SK-N-SH (cell line): ENCODE data around the gene PET100. TPM values are rescaled to one million over a fixed set of nuclear protein-coding genes. Genes with fewer than 3 reads are reported as not detected.

ENCODE experiments used
- CTCF ChIA-PET: fragments of 300-600, 350-600 bp; formaldehyde crosslinking; extraction: SDS; loops from one replicate; lab custom pipeline; 2021; lab: Yijun Ruan, JAX
- POLR2A ChIA-PET: fragments of 350-600 bp; sonication (Branson Sonifier 250); formaldehyde crosslinking; extraction: SDS; loops from one replicate; lab custom pipeline; 2020; ENCODE audit warnings: antibody characterized with exemption, inconsistent platforms; lab: Yijun Ruan, JAX
- DNase-seq: peaks from one replicate; pipeline ENCODE4 v3.0.0; 2012
- H2AFZ ChIP-seq: fragments of 200-600 bp; sonication (generic); 2 replicates; pipeline ENCODE4 v1.8.1; 2016; ENCODE audit warnings: antibody characterized with exemption, mild to moderate bottlenecking, low read depth
- H3F3A ChIP-seq: fragments of 200-600 bp; sonication (generic); replicated peaks from 2 replicates; pipeline ENCODE3; 2016; ENCODE audit warnings: antibody characterized with exemption, mild to moderate bottlenecking; ENCODE audit not compliant: insufficient read depth
- H3K27ac ChIP-seq, 2 experiments: fragments of 200-500 bp in 1 of 2; fragments of 200-600 bp in 1 of 2; sonication (Bioruptor generic) in 1 of 2; sonication (generic), shearing (Covaris generic) in 1 of 2; 2 replicates each; pipeline versions ENCODE4 v1.5.1 to v1.6.1; 2014 to 2016; ENCODE audit warnings: low read depth in 2 of 2, inconsistent platforms in 1 of 2, low read length in 1 of 2, mild to moderate bottlenecking in 1 of 2, mixed read lengths in 1 of 2
- H3K27me3 ChIP-seq: fragments of 200-600 bp; sonication (generic), shearing (Covaris generic); 2 replicates; pipeline ENCODE4 v1.6.1; 2016; ENCODE audit warnings: mixed run types; ENCODE audit not compliant: insufficient read depth
- H3K36me3 ChIP-seq, 2 experiments: fragments of 200-500 bp in 1 of 2; fragments of 200-600 bp in 1 of 2; sonication (Bioruptor generic) in 1 of 2; sonication (generic) in 1 of 2; replicated peaks in 1 of 2; 2 replicates each; pipeline versions ENCODE3 to v1.5.1; 2014 to 2016; ENCODE audit warnings: low read length in 1 of 2, mild to moderate bottlenecking in 1 of 2; ENCODE audit not compliant: insufficient read depth in 2 of 2, control insufficient read depth in 1 of 2
- H3K4me1 ChIP-seq, 2 experiments: fragments of 200-500 bp in 1 of 2; fragments of 200-600 bp in 1 of 2; sonication (Bioruptor generic) in 1 of 2; sonication (generic), shearing (Covaris generic) in 1 of 2; 2 replicates each; pipeline versions ENCODE4 v1.5.1 to v1.6.1; 2014 to 2016; ENCODE audit warnings: low read depth in 1 of 2, low read length in 1 of 2, mixed run types in 1 of 2; ENCODE audit not compliant: insufficient read depth in 2 of 2, control insufficient read depth in 1 of 2
- H3K4me2 ChIP-seq: fragments of 200-600 bp; sonication (generic), shearing (Covaris generic); 2 replicates; pipeline ENCODE4 v1.6.1; 2017; ENCODE audit warnings: mixed run types
- H3K4me3 ChIP-seq, 2 experiments: fragments of 200-500 bp in 1 of 2; fragments of 200-600 bp in 1 of 2; sonication (Bioruptor generic) in 1 of 2; sonication (generic), shearing (Covaris generic) in 1 of 2; 2 replicates each; pipeline versions ENCODE4 v1.5.1 to v1.8.1; 2014 to 2016; ENCODE audit warnings: low read depth in 2 of 2, inconsistent platforms in 1 of 2, low read length in 1 of 2, mild to moderate bottlenecking in 1 of 2, mixed read lengths in 1 of 2, moderate library complexity in 1 of 2
- H3K79me2 ChIP-seq: fragments of 200-600 bp; sonication (generic); 2 replicates; pipeline ENCODE4 v1.8.1; 2017; ENCODE audit warnings: mild to moderate bottlenecking; ENCODE audit not compliant: insufficient read depth
- H3K9ac ChIP-seq: fragments of 200-600 bp; sonication (generic); 2 replicates; pipeline ENCODE4 v1.6.1; 2017; ENCODE audit warnings: mixed run types
- H3K9me2 ChIP-seq: fragments of 200-600 bp; sonication (generic); 2 replicates; pipeline ENCODE4 v1.6.1; 2017; ENCODE audit warnings: mixed run types
- H3K9me3 ChIP-seq: fragments of 200-600 bp; sonication (generic); 2 replicates; pipeline ENCODE4 v1.6.1; 2017; ENCODE audit warnings: mixed run types, mild to moderate bottlenecking, moderate library complexity
- H4K20me1 ChIP-seq: fragments of 200-600 bp; sonication (generic); 2 replicates; pipeline ENCODE4 v1.6.1; 2017; ENCODE audit warnings: mild to moderate bottlenecking, mixed run types; ENCODE audit not compliant: insufficient read depth
- CHD2 ChIP-seq: fragments of 150-350 bp; IDR thresholded peaks from 2 replicates; pipeline ENCODE4 v1.6.1; 2018; ENCODE audit warnings: low read length; ENCODE audit not compliant: partially characterized antibody
- ELF1 ChIP-seq: IDR thresholded peaks from 2 replicates; pipeline ENCODE4 v1.4.0; 2012
- GABPA ChIP-seq: IDR thresholded peaks from 2 replicates; pipeline ENCODE4 v1.4.0; 2012; ENCODE audit warnings: low read depth, mild to moderate bottlenecking
- GATA2 ChIP-seq: sonication (generic); formaldehyde crosslinking; IDR thresholded peaks from 2 replicates; pipeline ENCODE4 v1.5.0; 2020; ENCODE audit warnings: mild to moderate bottlenecking, missing genetic modification reagents
- IRF3 ChIP-seq: fragments of 150-350 bp; IDR thresholded peaks from 2 replicates; pipeline ENCODE4 v1.6.1; 2016; ENCODE audit warnings: mild to moderate bottlenecking, low read depth, low read length
- MEF2A ChIP-seq: IDR thresholded peaks from 2 replicates; pipeline ENCODE4 v1.4.0; 2012; ENCODE audit warnings: low read depth, borderline replicate concordance
- SIN3A ChIP-seq: IDR thresholded peaks from 2 replicates; pipeline ENCODE4 v1.6.1; 2012; ENCODE audit warnings: low read depth, mild to moderate bottlenecking, low read length, moderate library complexity, borderline replicate concordance
- TAF1 ChIP-seq: IDR thresholded peaks from 2 replicates; pipeline ENCODE4 v1.6.1; 2012; ENCODE audit warnings: low read depth, mild to moderate bottlenecking, low read length, moderate library complexity, borderline replicate concordance
- TCF12 ChIP-seq: IDR thresholded peaks from 2 replicates; pipeline ENCODE4 v1.4.0; 2012
- TEAD4 ChIP-seq: IDR thresholded peaks from 2 replicates; pipeline ENCODE4 v1.4.0; 2012; ENCODE audit warnings: mild to moderate bottlenecking, borderline replicate concordance; ENCODE audit not compliant: insufficient read depth
- YY1 ChIP-seq: IDR thresholded peaks from 2 replicates; pipeline ENCODE4 v1.4.0; 2012; ENCODE audit warnings: low read depth, mild to moderate bottlenecking
- ZBTB33 ChIP-seq: IDR thresholded peaks from 2 replicates; pipeline ENCODE4 v1.4.0; 2012; ENCODE audit warnings: low read depth, borderline replicate concordance
- WGBS: methylation state at CpG from one replicate; pipeline ENCODE4 v1.1.6; 2017; ENCODE audit warnings: low lambda C conversion rate; 5-methylcytosine and 5-hydroxymethylcytosine counted together
- polyA plus RNA-seq, 3 experiments: library from polyadenylated mRNA; depleted of rRNA; stranded (reverse); fragments of >200 nt; gene quantifications; 2 replicates each; pipeline ENCODE4 v1.2.3, GENCODE V29; 2012
- TF ChIP-seq, protein P1 (sequence below): IDR thresholded peaks from 2 replicates; pipeline ENCODE4; 2012

The PET100 gene
- polyA plus RNA-seq, 1 of the 3 experiments (the other 2 are of a cell fraction) = 48.1 TPM

GRCh38 chr19:7631577-7631976 lies 2.0 kb downstream of the PET100 start:
- no peak overlapping the region for H2AFZ ChIP-seq
- H3K27me3 ChIP-seq = peaks cover 20% of the 10 kb centered on the region; the same call in 1 of the 2 replicates
- no peak overlapping the region for H3K27ac ChIP-seq
- H4K20me1 ChIP-seq = 0 out of 2 replicates have a peak, but pooled peaks cover 5% of the 10 kb centered on the region
- no peak overlapping the region for H3K4me3 ChIP-seq
- H3K79me2 ChIP-seq = peaks cover 44% of the 10 kb centered on the region
- TF ChIP-seq TCF12 (no peak), IRF3 (no peak), TEAD4 (no peak), CHD2 (no peak), YY1 (no peak), ELF1 (no peak), GABPA (no peak), SIN3A (no peak), TAF1 (no peak), ZBTB33 (no peak), MEF2A (no peak), GATA2 (CRISPR knock-in tag) (no peak)
- TF ChIP-seq, protein P1, sequence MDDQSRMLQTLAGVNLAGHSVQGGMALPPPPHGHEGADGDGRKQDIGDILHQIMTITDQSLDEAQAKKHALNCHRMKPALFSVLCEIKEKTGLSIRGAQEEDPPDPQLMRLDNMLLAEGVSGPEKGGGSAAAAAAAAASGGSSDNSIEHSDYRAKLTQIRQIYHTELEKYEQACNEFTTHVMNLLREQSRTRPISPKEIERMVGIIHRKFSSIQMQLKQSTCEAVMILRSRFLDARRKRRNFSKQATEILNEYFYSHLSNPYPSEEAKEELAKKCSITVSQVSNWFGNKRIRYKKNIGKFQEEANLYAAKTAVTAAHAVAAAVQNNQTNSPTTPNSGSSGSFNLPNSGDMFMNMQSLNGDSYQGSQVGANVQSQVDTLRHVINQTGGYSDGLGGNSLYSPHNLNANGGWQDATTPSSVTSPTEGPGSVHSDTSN = no peak
- TF ChIP-seq, all 33 proteins: peak for 0
- Histone ChIP-seq H3K9me3 (no peaks in the 10 kb centered on the region), H3K9ac (no peak overlapping the region), H3K4me1 (peaks cover 8 to 24% of the 10 kb centered on the region in 2 experiments; a peak in 2 of 4 replicates), H3F3A (no peaks in the 10 kb centered on the region), H3K36me3 (peaks cover 0 to 3% of the 10 kb centered on the region in 2 experiments), H3K4me2 (no peak overlapping the region), H3K9me2 (no peaks in the 10 kb centered on the region)
- CTCF ChIA-PET = interaction anchor here (2.3 to 5.5 kb wide), 3 partner anchors 12 to 277 kb away, joined by 9 to 25 read pairs (median 10); no protein-coding TSS in a partner anchor
- WGBS = 88% methylated on average over 12 of the region's 12 CpGs
- POLR2A ChIA-PET = no interaction called here
- no peak for DNase-seq
